Measurements from ENCODE around the gene TNFSF13.

Gene TNFSF13

DNA sequence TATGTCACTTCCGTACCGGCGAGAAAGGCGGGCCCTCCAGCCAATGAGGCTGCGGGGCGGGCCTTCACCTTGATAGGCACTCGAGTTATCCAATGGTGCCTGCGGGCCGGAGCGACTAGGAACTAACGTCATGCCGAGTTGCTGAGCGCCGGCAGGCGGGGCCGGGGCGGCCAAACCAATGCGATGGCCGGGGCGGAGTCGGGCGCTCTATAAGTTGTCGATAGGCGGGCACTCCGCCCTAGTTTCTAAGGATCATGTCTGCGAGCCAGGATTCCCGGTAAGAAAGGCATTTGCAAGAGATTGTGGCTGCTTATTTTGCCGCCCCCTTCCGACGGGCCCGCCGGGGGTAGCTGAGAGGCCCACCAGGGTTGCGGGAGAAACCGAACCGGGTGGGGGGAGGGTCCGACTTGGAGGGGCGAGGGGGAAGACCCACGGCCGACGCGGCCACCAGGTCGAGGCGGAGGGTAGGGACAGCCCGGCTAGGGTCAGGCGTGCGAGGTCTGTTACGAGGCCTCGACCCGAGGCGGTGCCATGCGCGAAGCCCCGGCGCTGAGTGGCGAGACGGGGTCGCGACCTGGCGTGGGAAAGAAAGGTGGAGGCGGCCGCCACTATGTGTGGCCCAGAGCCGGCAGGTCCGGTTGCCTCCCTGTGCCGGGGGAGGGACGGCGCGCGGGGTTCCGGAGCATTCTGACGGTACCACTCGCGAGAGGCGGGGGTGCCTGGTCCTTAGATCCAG, 14.2 kb downstream of the TNFSF13 start:
- peak overlapping the region; percentile 71 for H3K4me2 ChIP-seq (ENCODE audit: low read depth, low read length, poor library complexity, severe bottlenecking)
- H3K27me3 ChIP-seq (ENCODE audit: low read length): no peaks in the 10 kb centered on the region
- H4K20me1 ChIP-seq (ENCODE audit: low read depth, low read length): peaks cover 32% of the 10 kb centered on the region
- no peaks in the 10 kb centered on the region for H3K9me3 ChIP-seq (ENCODE audit: insufficient read depth, low read length)
- peaks cover 69% of the 10 kb centered on the region for H3F3A ChIP-seq (ENCODE audit: insufficient read depth)
- no peaks in the 10 kb centered on the region for H3K9me2 ChIP-seq (replicated peaks; ENCODE audit: insufficient read depth, low read length)
- H3K9ac ChIP-seq (ENCODE audit: low read length): peak overlapping the region; percentile 100
- H2AFZ ChIP-seq (ENCODE audit: low read depth, low read length, severe bottlenecking): no peak overlapping the region
- H3K79me2 ChIP-seq (ENCODE audit: insufficient read depth, low read length): peaks cover 35% of the 10 kb centered on the region
- H3K36me3 ChIP-seq (ENCODE audit: low read length): peaks cover 38% of the 10 kb centered on the region
- H3K27ac ChIP-seq (ENCODE audit: low read depth, low read length): peak overlapping the region; percentile 94
- peak overlapping the region; percentile 100 for H3K4me3 ChIP-seq (ENCODE audit: insufficient read depth, low read length, poor library complexity, severe bottlenecking)
- TF ChIP-seq EZH2phosphoT487 (conservative IDR thresholded peaks at IDR 0.05; ENCODE audit: low read length) (no peak), CTCF (IDR thresholded peaks at IDR 0.05; ENCODE audit: insufficient read depth, low read length, poor library complexity, severe bottlenecking) (no peak)

DNA sequence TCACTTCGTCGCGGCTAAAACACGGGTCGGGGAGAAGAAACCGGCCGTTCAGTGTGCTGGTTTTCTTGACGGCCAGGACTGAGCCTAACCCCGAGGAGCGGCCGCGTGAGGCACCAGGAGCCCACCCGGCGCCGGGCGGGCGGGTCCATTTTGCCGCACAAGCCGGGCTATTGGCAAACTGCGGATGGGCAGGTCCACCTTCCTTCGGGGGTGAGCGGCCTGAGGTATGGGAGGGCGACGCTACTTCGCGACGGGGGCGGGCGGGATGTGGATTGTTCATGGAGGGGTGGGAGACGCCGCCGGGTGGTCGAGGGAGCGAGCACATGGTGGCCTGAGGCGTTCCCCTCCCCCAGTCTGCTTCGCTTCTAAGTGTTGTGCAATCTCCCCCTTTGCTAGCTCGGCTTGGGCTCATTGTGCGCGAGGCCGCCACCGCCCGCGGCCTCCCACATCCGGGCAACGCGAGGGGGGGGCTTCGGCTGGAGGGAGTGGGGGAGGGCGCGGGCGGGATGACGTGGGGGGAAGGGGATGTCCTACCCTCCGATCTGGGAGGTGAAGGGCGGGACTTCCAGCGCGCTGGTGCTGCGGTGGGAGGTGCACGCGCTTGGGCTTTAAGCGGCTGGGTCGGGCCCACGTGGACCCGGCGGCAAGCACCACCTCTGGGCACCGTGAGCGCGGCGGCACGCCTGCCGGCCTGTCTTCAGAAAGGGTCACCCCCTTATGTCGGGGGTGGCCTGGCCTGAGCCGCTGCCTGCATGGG, 15.0 kb downstream of the TNFSF13 start:
- no peak overlapping the region for H2AFZ ChIP-seq (ENCODE audit: low read depth, low read length, severe bottlenecking)
- peak overlapping the region; percentile 100 for H3K4me3 ChIP-seq (ENCODE audit: insufficient read depth, low read length, poor library complexity, severe bottlenecking)
- H3K79me2 ChIP-seq (ENCODE audit: insufficient read depth, low read length): peaks cover 35% of the 10 kb centered on the region
- H3K4me2 ChIP-seq (ENCODE audit: low read depth, low read length, poor library complexity, severe bottlenecking): peak overlapping the region; percentile 71
- H3K27me3 ChIP-seq (ENCODE audit: low read length): no peaks in the 10 kb centered on the region
- TF ChIP-seq CTCF (IDR thresholded peaks at IDR 0.05; ENCODE audit: insufficient read depth, low read length, poor library complexity, severe bottlenecking) (no peak), EZH2phosphoT487 (conservative IDR thresholded peaks at IDR 0.05; ENCODE audit: low read length) (no peak)
- H3K9me3 ChIP-seq (ENCODE audit: insufficient read depth, low read length): no peaks in the 10 kb centered on the region
- H4K20me1 ChIP-seq (ENCODE audit: low read depth, low read length): peaks cover 32% of the 10 kb centered on the region
- peak overlapping the region; percentile 100 for H3K9ac ChIP-seq (ENCODE audit: low read length)
- H3F3A ChIP-seq (ENCODE audit: insufficient read depth): peaks cover 76% of the 10 kb centered on the region
- H3K36me3 ChIP-seq (ENCODE audit: low read length): peaks cover 38% of the 10 kb centered on the region
- H3K9me2 ChIP-seq (replicated peaks; ENCODE audit: insufficient read depth, low read length): no peaks in the 10 kb centered on the region
- peak overlapping the region; percentile 94 for H3K27ac ChIP-seq (ENCODE audit: low read depth, low read length)

GRCh38 chr17:7574176-7574953, 15.8 kb downstream of the TNFSF13 start:
- Histone ChIP-seq H3K79me2 (ENCODE audit: insufficient read depth, low read length) (peaks cover 35% of the 10 kb centered on the region), H3K27ac (ENCODE audit: low read depth, low read length) (peak overlapping the region; percentile 94), H3F3A (ENCODE audit: insufficient read depth) (peaks cover 83% of the 10 kb centered on the region), H3K9me3 (ENCODE audit: insufficient read depth, low read length) (no peaks in the 10 kb centered on the region), H3K9ac (ENCODE audit: low read length) (peak overlapping the region; percentile 100), H3K4me2 (ENCODE audit: low read depth, low read length, poor library complexity, severe bottlenecking) (peak overlapping the region; percentile 71), H2AFZ (ENCODE audit: low read depth, low read length, severe bottlenecking) (no peak overlapping the region), H3K36me3 (ENCODE audit: low read length) (peaks cover 38% of the 10 kb centered on the region), H3K4me3 (ENCODE audit: insufficient read depth, low read length, poor library complexity, severe bottlenecking) (peak overlapping the region; percentile 100), H3K27me3 (ENCODE audit: low read length) (no peaks in the 10 kb centered on the region), H3K9me2 (replicated peaks; ENCODE audit: insufficient read depth, low read length) (no peaks in the 10 kb centered on the region), H4K20me1 (ENCODE audit: low read depth, low read length) (peaks cover 32% of the 10 kb centered on the region)
- TF ChIP-seq CTCF (IDR thresholded peaks at IDR 0.05; ENCODE audit: insufficient read depth, low read length, poor library complexity, severe bottlenecking) (no peak), EZH2phosphoT487 (conservative IDR thresholded peaks at IDR 0.05; ENCODE audit: low read length) (no peak)
